ENCODE data around the gene KIF21A. TPM values are rescaled to one million over a fixed set of nuclear protein-coding genes. Genes with fewer than 3 reads are reported as not detected.

KIF21A gene
- total and polyA plus RNA-seq, 2 of the 13 experiments (the other 11 are each of a cell fraction or from before 2014, with no cell fraction given), result 20.6 to 39.7 TPM

GRCh38 chr12:39287409-39287808 is 155.5 kb downstream of the KIF21A start:
- FAIRE-seq (no peak), ATAC-seq (no peak; the same call in 2 of the 3 replicates), DNase-seq (ENCODE audit: low spot score) (no peak)
- WGBS (ENCODE audit: low lambda C conversion rate), result 59% methylated on average over 4 of the region's 4 CpGs
- H3K4me3 ChIP-seq (replicated peaks in 1 of 3; ENCODE audit: insufficient read depth in 1 of 3, low read depth in 2 of 3, low read length in 3 of 3), result no peak overlapping the region
- H3K4me2 ChIP-seq (ENCODE audit: low read depth, low read length), result no peak overlapping the region
- no peaks in the 10 kb centered on the region for H3K27me3 ChIP-seq (ENCODE audit: control insufficient read depth in 1 of 2, insufficient read depth in 2 of 2, low read length in 2 of 2)
- ChIA-PET POLR2A (no interaction called here), CTCF (ENCODE audit: low intra/inter-chr PET ratio, low total read pairs) (no interaction called here)
- no peak overlapping the region for H3K27ac ChIP-seq (ENCODE audit: extremely low read length, insufficient read depth, low read length)
- no peak overlapping the region for H3K9ac ChIP-seq (ENCODE audit: insufficient read depth, low read depth, low read length)
- H4K20me1 ChIP-seq (ENCODE audit: insufficient read depth, low read length), result no peaks in the 10 kb centered on the region
- no peaks in the 10 kb centered on the region for H3K36me3 ChIP-seq (replicated peaks in 1 of 2; ENCODE audit: control insufficient read depth in 1 of 2, insufficient read depth in 2 of 2, low read length in 2 of 2)
- in situ Hi-C loops (cut with HindIII; ENCODE audit: extremely low pct_ligation_motif_present, low pct_unique_long_range_greater_than_20kb), result no loop called here
- intact Hi-C loops (cut with micrococcal nuclease; ENCODE audit: unreplicated experiment), result no loop called here
- H2AFZ ChIP-seq (ENCODE audit: low read length), result no peak overlapping the region
- H3K4me1 ChIP-seq (ENCODE audit: insufficient read depth, low read length), result no peaks in the 10 kb centered on the region
- H3K79me2 ChIP-seq (ENCODE audit: insufficient read depth, low read length), result no peaks in the 10 kb centered on the region
- no peaks in the 10 kb centered on the region for H3K9me3 ChIP-seq (ENCODE audit: low read length)
- BruUV-seq (replicated peaks), result no TSS peak
- TF ChIP-seq FOXP4 (CRISPR knock-in tag; IDR thresholded peaks at IDR 0.05), result no peak
- TF ChIP-seq ZNF619 (CRISPR knock-in tag; IDR thresholded peaks at IDR 0.05), result no peak
- no peak for TF ChIP-seq GPN1 (CRISPR knock-in tag; IDR thresholded peaks at IDR 0.05; ENCODE audit: borderline replicate concordance)
- no peak for TF ChIP-seq MBNL3 (CRISPR knock-in tag; conservative IDR thresholded peaks at IDR 0.05)
- no peak for TF ChIP-seq RAD51 (IDR thresholded peaks at IDR 0.05; ENCODE audit: borderline replicate concordance)
- TF ChIP-seq POGZ (CRISPR knock-in tag; IDR thresholded peaks at IDR 0.05), result no peak
- TF ChIP-seq CBX2 (IDR thresholded peaks at IDR 0.05; ENCODE audit: low read depth, low read length), result no peak
- no peak for TF ChIP-seq CBX2 (CRISPR knock-in tag; IDR thresholded peaks at IDR 0.05; ENCODE audit: low read depth)
- no peak for TF ChIP-seq ARHGAP35 (CRISPR knock-in tag; IDR thresholded peaks at IDR 0.05; ENCODE audit: borderline replicate concordance)
- no peak for TF ChIP-seq FOXP1 (IDR thresholded peaks at IDR 0.05)
- TF ChIP-seq FOXP1 (CRISPR knock-in tag; IDR thresholded peaks at IDR 0.05), result no peak
- TF ChIP-seq, protein P1, sequence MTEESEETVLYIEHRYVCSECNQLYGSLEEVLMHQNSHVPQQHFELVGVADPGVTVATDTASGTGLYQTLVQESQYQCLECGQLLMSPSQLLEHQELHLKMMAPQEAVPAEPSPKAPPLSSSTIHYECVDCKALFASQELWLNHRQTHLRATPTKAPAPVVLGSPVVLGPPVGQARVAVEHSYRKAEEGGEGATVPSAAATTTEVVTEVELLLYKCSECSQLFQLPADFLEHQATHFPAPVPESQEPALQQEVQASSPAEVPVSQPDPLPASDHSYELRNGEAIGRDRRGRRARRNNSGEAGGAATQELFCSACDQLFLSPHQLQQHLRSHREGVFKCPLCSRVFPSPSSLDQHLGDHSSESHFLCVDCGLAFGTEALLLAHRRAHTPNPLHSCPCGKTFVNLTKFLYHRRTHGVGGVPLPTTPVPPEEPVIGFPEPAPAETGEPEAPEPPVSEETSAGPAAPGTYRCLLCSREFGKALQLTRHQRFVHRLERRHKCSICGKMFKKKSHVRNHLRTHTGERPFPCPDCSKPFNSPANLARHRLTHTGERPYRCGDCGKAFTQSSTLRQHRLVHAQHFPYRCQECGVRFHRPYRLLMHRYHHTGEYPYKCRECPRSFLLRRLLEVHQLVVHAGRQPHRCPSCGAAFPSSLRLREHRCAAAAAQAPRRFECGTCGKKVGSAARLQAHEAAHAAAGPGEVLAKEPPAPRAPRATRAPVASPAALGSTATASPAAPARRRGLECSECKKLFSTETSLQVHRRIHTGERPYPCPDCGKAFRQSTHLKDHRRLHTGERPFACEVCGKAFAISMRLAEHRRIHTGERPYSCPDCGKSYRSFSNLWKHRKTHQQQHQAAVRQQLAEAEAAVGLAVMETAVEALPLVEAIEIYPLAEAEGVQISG (CRISPR knock-in tag; IDR thresholded peaks at IDR 0.05), result no peak
- no peak for TF ChIP-seq RFXANK (CRISPR knock-in tag; IDR thresholded peaks at IDR 0.05)
- no peak for TF ChIP-seq ZBTB25 (CRISPR knock-in tag; IDR thresholded peaks at IDR 0.05)
- no peak for TF ChIP-seq SMARCE1 (IDR thresholded peaks at IDR 0.05; ENCODE audit: borderline replicate concordance)
- no peak for TF ChIP-seq ARID4A (CRISPR knock-in tag; IDR thresholded peaks at IDR 0.05; ENCODE audit: borderline replicate concordance)
- TF ChIP-seq RCOR2 (CRISPR knock-in tag; IDR thresholded peaks at IDR 0.05), result no peak
- no peak for TF ChIP-seq JARID2 (CRISPR knock-in tag; IDR thresholded peaks at IDR 0.05; ENCODE audit: insufficient replicate concordance)
